Measurements from ENCODE around the gene PLXDC1.

- TF ChIP-seq ZNF768 (tag by site-specific recombination; IDR thresholded peaks at IDR 0.05) (no peak), ZNF785 (tag by site-specific recombination; IDR thresholded peaks at IDR 0.05) (no peak)
Measured at GRCh38 chr17:39015546-39015935, 135.9 kb downstream of the PLXDC1 start.
